ENCODE data around the gene DISC1. TPM values are rescaled to one million over a fixed set of nuclear protein-coding genes. Genes with fewer than 3 reads are reported as not detected.

DISC1 gene
- polyA plus RNA-seq, 1 donor from 2014 or later = 0.84 TPM

DNA sequence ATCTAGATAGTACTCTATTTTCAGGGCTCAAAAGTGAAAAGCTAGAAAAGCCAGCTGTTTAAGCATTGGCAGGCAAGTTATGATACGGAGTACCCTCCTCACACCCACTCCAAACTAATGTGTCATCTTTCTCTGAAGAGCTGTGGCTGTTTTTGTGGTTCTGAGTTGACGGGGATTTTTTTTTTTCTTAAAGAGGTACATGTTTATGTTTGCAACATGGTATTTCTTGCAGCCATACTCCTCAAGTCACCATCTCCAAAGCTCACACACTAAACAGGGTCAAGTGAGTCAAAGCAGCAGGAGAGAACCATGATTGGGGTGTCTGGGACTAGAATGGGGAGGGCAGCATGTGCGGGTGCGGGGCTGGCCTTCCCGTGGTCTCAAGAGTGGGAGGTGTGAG lies 347.2 kb downstream of the DISC1 start:
- no peaks in the 10 kb centered on the region for H3F3A ChIP-seq (ENCODE audit: insufficient read depth, low read length, poor library complexity, severe bottlenecking)
- H3K79me2 ChIP-seq (replicated peaks; ENCODE audit: insufficient read depth, low read length) = no peaks in the 10 kb centered on the region
- no peak overlapping the region for H3K27ac ChIP-seq (ENCODE audit: low read length)
- no peak overlapping the region for H2AFZ ChIP-seq (ENCODE audit: low read depth, low read length)
- no peaks in the 10 kb centered on the region for H3K27me3 ChIP-seq (ENCODE audit: insufficient read depth, low read depth, low read length)
- no peak overlapping the region for H3K4me2 ChIP-seq (ENCODE audit: low read length)
- H3K9ac ChIP-seq (ENCODE audit: low read length) = no peak overlapping the region
- no peaks in the 10 kb centered on the region for H3K9me3 ChIP-seq (ENCODE audit: low read length)
- no peak overlapping the region for H3K4me3 ChIP-seq (ENCODE audit: low read length)
- H3K36me3 ChIP-seq (ENCODE audit: insufficient read depth, low read length) = no peaks in the 10 kb centered on the region
- H4K20me1 ChIP-seq (ENCODE audit: insufficient read depth) = no peaks in the 10 kb centered on the region
- no peak for TF ChIP-seq RAD21 (conservative IDR thresholded peaks at IDR 0.05)
- H3K9me2 ChIP-seq (ENCODE audit: insufficient read depth, low read length) = no peaks in the 10 kb centered on the region

DNA sequence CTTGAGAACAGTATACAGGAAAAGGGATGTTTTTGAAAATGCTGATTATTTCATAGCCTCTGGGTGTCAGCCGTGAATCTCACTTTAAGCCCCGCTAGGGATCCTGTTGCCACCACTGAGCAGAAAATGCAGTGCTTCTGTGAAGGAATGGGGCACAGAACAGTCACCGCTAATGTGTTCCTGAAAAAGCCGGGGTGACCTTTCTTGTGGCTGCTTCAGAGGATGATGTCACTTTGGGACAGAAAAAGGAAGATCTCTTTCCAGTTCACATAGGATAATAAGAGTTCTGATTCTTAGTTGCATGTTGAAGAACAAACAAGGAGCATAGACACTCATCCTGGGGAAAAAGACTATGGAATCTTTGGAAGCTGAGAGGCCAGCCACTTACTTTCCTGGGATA lies 349.6 kb downstream of the DISC1 start:
- H3K9me2 ChIP-seq (ENCODE audit: insufficient read depth, low read length) = no peaks in the 10 kb centered on the region
- TF ChIP-seq, protein P1, sequence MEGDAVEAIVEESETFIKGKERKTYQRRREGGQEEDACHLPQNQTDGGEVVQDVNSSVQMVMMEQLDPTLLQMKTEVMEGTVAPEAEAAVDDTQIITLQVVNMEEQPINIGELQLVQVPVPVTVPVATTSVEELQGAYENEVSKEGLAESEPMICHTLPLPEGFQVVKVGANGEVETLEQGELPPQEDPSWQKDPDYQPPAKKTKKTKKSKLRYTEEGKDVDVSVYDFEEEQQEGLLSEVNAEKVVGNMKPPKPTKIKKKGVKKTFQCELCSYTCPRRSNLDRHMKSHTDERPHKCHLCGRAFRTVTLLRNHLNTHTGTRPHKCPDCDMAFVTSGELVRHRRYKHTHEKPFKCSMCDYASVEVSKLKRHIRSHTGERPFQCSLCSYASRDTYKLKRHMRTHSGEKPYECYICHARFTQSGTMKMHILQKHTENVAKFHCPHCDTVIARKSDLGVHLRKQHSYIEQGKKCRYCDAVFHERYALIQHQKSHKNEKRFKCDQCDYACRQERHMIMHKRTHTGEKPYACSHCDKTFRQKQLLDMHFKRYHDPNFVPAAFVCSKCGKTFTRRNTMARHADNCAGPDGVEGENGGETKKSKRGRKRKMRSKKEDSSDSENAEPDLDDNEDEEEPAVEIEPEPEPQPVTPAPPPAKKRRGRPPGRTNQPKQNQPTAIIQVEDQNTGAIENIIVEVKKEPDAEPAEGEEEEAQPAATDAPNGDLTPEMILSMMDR (IDR thresholded peaks at IDR 0.05; ENCODE audit: poor library complexity, severe bottlenecking) = no peak
- TF ChIP-seq MXI1 (conservative IDR thresholded peaks at IDR 0.05; ENCODE audit: poor library complexity, severe bottlenecking) = no peak
- no peaks in the 10 kb centered on the region for H3F3A ChIP-seq (ENCODE audit: insufficient read depth, low read length, poor library complexity, severe bottlenecking)
- no peak overlapping the region for H2AFZ ChIP-seq (ENCODE audit: low read depth, low read length)
- H3K27ac ChIP-seq (ENCODE audit: low read length) = no peak overlapping the region
- no peaks in the 10 kb centered on the region for H3K36me3 ChIP-seq (ENCODE audit: insufficient read depth, low read length)
- no peak overlapping the region for H3K4me3 ChIP-seq (ENCODE audit: low read length)
- H3K79me2 ChIP-seq (replicated peaks; ENCODE audit: insufficient read depth, low read length) = no peaks in the 10 kb centered on the region
- H3K4me2 ChIP-seq (ENCODE audit: low read length) = no peak overlapping the region
- no peaks in the 10 kb centered on the region for H3K27me3 ChIP-seq (ENCODE audit: insufficient read depth, low read depth, low read length)
- no peaks in the 10 kb centered on the region for H3K9me3 ChIP-seq (ENCODE audit: low read length)
- no peak overlapping the region for H3K9ac ChIP-seq (ENCODE audit: low read length)
- no peaks in the 10 kb centered on the region for H4K20me1 ChIP-seq (ENCODE audit: insufficient read depth)

DNA sequence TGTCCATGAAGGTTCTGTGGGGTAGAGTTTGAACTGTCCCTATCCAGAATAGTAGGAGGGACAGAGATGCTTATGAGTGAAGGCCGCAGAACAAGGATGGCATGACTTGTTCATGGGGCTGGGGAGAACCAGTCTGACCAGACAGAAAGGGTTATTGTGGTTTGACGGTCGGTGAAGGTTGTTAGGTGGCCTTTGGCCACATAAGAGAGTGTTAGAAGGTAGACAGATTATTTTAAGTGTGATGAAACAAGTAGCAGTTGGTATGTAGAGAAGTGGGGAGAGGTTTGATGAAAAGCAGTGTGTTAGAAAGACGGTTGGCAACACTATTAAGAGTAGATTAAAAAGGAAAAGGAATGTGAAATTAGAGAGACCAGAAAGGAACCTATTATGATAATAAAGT lies 355.1 kb downstream of the DISC1 start:
- Histone ChIP-seq H3F3A (ENCODE audit: insufficient read depth, low read length, poor library complexity, severe bottlenecking) (no peaks in the 10 kb centered on the region), H2AFZ (ENCODE audit: low read depth, low read length) (no peak overlapping the region), H3K4me3 (ENCODE audit: low read length) (no peak overlapping the region), H4K20me1 (ENCODE audit: insufficient read depth) (no peaks in the 10 kb centered on the region), H3K79me2 (replicated peaks; ENCODE audit: insufficient read depth, low read length) (no peaks in the 10 kb centered on the region), H3K36me3 (ENCODE audit: insufficient read depth, low read length) (no peaks in the 10 kb centered on the region), H3K4me2 (ENCODE audit: low read length) (no peak overlapping the region), H3K27me3 (ENCODE audit: insufficient read depth, low read depth, low read length) (no peaks in the 10 kb centered on the region), H3K9ac (ENCODE audit: low read length) (no peak overlapping the region), H3K9me2 (ENCODE audit: insufficient read depth, low read length) (no peaks in the 10 kb centered on the region), H3K27ac (ENCODE audit: low read length) (no peak overlapping the region), H3K9me3 (ENCODE audit: low read length) (no peaks in the 10 kb centered on the region)
- TF ChIP-seq RAD21 (conservative IDR thresholded peaks at IDR 0.05) = no peak
- no peak for TF ChIP-seq SMC3 (conservative IDR thresholded peaks at IDR 0.05; ENCODE audit: poor library complexity)

DNA sequence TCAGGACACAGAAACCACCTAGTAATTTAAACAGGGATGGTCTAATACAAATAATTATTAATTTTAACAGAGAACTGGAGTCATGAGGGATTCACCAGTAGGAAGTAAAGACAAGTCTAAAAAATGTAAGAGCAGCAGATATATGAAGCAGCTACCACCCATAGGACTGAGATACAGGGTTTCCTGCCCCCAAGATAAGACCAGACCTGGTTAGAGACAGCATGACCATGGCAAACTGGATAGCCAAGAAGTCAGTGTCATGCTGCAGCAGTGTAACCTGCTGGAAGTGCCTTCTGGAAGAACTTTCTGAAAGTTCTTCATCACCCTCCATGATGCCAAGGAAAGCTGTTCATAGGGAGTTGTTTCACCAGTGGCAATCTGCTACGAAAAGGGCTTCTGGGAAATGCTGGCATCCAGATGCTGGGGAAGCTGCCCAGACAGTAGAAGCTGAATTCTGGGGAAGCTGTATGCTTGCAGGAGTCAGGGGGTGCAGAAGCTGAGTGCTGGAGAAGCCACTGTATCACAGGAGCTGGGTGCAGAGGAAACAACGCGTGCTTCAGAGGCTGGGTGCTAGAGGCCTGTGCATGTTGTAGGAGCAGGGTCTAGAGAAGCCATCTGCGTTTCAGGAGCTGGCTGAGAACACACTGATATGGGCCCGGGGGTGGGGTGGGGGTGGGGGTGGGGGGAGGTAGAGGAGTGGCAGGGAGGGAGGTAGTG lies 356.4 kb downstream of the DISC1 start:
- Histone ChIP-seq H3K27me3 (ENCODE audit: insufficient read depth, low read depth, low read length) (no peaks in the 10 kb centered on the region), H3K4me2 (ENCODE audit: low read length) (no peak overlapping the region), H3K9me2 (ENCODE audit: insufficient read depth, low read length) (no peaks in the 10 kb centered on the region), H3K27ac (ENCODE audit: low read length) (no peak overlapping the region), H3K79me2 (replicated peaks; ENCODE audit: insufficient read depth, low read length) (no peaks in the 10 kb centered on the region), H3F3A (ENCODE audit: insufficient read depth, low read length, poor library complexity, severe bottlenecking) (no peaks in the 10 kb centered on the region), H3K4me3 (ENCODE audit: low read length) (no peak overlapping the region), H3K9me3 (ENCODE audit: low read length) (no peaks in the 10 kb centered on the region), H2AFZ (ENCODE audit: low read depth, low read length) (no peak overlapping the region), H3K9ac (ENCODE audit: low read length) (no peak overlapping the region), H4K20me1 (ENCODE audit: insufficient read depth) (no peaks in the 10 kb centered on the region), H3K36me3 (ENCODE audit: insufficient read depth, low read length) (no peaks in the 10 kb centered on the region)
- TF ChIP-seq, protein P2, sequence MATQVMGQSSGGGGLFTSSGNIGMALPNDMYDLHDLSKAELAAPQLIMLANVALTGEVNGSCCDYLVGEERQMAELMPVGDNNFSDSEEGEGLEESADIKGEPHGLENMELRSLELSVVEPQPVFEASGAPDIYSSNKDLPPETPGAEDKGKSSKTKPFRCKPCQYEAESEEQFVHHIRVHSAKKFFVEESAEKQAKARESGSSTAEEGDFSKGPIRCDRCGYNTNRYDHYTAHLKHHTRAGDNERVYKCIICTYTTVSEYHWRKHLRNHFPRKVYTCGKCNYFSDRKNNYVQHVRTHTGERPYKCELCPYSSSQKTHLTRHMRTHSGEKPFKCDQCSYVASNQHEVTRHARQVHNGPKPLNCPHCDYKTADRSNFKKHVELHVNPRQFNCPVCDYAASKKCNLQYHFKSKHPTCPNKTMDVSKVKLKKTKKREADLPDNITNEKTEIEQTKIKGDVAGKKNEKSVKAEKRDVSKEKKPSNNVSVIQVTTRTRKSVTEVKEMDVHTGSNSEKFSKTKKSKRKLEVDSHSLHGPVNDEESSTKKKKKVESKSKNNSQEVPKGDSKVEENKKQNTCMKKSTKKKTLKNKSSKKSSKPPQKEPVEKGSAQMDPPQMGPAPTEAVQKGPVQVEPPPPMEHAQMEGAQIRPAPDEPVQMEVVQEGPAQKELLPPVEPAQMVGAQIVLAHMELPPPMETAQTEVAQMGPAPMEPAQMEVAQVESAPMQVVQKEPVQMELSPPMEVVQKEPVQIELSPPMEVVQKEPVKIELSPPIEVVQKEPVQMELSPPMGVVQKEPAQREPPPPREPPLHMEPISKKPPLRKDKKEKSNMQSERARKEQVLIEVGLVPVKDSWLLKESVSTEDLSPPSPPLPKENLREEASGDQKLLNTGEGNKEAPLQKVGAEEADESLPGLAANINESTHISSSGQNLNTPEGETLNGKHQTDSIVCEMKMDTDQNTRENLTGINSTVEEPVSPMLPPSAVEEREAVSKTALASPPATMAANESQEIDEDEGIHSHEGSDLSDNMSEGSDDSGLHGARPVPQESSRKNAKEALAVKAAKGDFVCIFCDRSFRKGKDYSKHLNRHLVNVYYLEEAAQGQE (IDR thresholded peaks at IDR 0.05; ENCODE audit: borderline replicate concordance) = no peak
- no peak for TF ChIP-seq MXI1 (conservative IDR thresholded peaks at IDR 0.05; ENCODE audit: poor library complexity, severe bottlenecking)
- TF ChIP-seq POLR2AphosphoS5 (IDR thresholded peaks at IDR 0.05) = no peak
- TF ChIP-seq EP300 (conservative IDR thresholded peaks at IDR 0.05; ENCODE audit: poor library complexity, severe bottlenecking) = no peak
- TF ChIP-seq, protein P1 (IDR thresholded peaks at IDR 0.05; ENCODE audit: poor library complexity, severe bottlenecking) = no peak
- no peak for TF ChIP-seq EZH2 (IDR thresholded peaks at IDR 0.05; ENCODE audit: borderline replicate concordance, insufficient read depth, low read length, poor library complexity, severe bottlenecking)
- no peak for TF ChIP-seq TAF1 (IDR thresholded peaks at IDR 0.05; ENCODE audit: low read depth)

Data from neural cell (in vitro differentiated cells).